ENCODE measurements around the gene ERG. TPM values are rescaled to one million over a fixed set of nuclear protein-coding genes. Genes with fewer than 3 reads are reported as not detected.
A peak's percentile ranks its signal among the peaks of the same experiment; 100 is the strongest.

The ERG gene
- total and polyA plus RNA-seq, 12 donors, result 9.5 to 30.5 (median 16.0) TPM

GRCh38 chr21:38438462-38438893 lies 59.8 kb downstream of the ERG start:
- 30 to 45% methylated on average over 11 of the region's 11 CpGs for WGBS, 2 donors
- Histone ChIP-seq H3K27me3 (no peaks in the 10 kb centered on the region), H3K4me1 (peaks cover 0 to 70% (median 41%) of the 10 kb centered on the region in 9 donors), H3K36me3 (peaks cover 0 to 18% (median 0%) of the 10 kb centered on the region in 9 donors), H3K4me3 (no peak overlapping the region), H3K27ac (peak overlapping the region in 1 of 10 donors; percentile 26), H3K9me3 (no peaks in the 10 kb centered on the region)
- DNase-seq (peak; percentile 29 to 71), ATAC-seq (peak in 6 of 8 donors; percentile 29 to 60 (median 50))
- intact Hi-C loops (cut with DNase I), result no loop called here
- TF ChIP-seq, protein P1, sequence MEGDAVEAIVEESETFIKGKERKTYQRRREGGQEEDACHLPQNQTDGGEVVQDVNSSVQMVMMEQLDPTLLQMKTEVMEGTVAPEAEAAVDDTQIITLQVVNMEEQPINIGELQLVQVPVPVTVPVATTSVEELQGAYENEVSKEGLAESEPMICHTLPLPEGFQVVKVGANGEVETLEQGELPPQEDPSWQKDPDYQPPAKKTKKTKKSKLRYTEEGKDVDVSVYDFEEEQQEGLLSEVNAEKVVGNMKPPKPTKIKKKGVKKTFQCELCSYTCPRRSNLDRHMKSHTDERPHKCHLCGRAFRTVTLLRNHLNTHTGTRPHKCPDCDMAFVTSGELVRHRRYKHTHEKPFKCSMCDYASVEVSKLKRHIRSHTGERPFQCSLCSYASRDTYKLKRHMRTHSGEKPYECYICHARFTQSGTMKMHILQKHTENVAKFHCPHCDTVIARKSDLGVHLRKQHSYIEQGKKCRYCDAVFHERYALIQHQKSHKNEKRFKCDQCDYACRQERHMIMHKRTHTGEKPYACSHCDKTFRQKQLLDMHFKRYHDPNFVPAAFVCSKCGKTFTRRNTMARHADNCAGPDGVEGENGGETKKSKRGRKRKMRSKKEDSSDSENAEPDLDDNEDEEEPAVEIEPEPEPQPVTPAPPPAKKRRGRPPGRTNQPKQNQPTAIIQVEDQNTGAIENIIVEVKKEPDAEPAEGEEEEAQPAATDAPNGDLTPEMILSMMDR (IDR thresholded peaks at IDR 0.05), result no peak

DNA sequence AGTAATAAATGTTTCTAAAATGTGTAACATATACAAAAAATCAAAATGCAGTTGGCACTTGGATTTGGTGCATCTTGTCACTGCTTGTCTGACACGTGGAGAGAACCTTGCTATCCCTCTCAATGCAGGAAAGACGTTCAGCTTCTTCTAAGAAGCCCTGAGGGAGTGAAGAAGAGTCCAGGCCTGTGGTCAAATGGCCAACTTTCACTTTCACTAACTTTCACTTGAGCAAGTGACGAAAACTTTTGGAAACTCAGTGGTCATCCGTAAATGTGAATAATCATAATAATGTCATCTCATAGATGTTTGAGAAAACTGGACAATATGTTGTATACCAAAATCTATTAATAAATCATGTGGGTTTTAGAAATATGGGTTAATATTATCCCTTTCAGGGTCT lies 61.9 kb downstream of the ERG start:
- no peak overlapping the region for H3K4me3 ChIP-seq
- TF ChIP-seq, protein P1 (IDR thresholded peaks at IDR 0.05), result no peak
- 66 to 79% methylated on average over 4 of the region's 4 CpGs for WGBS, 2 donors
- no peaks in the 10 kb centered on the region for H3K9me3 ChIP-seq
- no peak for DNase-seq
- H3K27ac ChIP-seq, result no peak overlapping the region
- intact Hi-C loops (cut with DNase I), result no loop called here
- ATAC-seq, result no peak
- H3K27me3 ChIP-seq, result no peaks in the 10 kb centered on the region
- peaks cover 0 to 18% (median 0%) of the 10 kb centered on the region in 9 donors for H3K36me3 ChIP-seq
- peaks cover 0 to 58% (median 36%) of the 10 kb centered on the region in 9 donors for H3K4me1 ChIP-seq

DNA sequence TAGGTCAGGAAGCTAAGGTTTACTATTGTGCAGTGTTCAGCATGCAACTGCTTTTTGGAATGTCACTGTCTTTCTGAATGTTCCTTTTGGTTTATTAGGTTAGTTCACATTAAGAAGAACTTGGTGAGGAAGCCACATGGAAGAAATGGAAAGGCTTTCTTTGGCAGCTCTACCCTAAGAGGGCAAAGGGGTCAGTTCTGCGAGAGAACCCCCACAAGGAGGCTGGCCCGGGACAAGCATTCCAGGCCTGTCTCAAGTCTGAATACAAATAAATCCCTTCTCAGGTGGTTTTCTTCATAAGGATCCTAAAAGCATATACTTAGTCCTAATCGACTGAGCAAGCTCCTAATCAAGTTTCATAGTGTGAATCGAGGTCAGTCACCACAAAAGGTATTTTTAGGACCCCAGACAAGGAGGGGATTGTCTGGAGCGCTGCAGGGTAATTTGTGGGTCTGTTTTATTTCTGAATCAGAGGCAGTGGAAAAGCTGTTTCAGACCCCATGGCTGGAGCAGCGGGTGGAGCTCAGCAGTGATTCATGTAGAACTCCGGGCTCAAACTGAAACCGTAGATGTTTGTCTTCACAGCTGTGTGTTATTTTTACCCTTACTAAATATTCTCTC lies 63.3 kb downstream of the ERG start:
- H3K36me3 ChIP-seq, result peaks cover 0 to 18% (median 0%) of the 10 kb centered on the region in 9 donors
- peaks cover 0 to 51% (median 34%) of the 10 kb centered on the region in 9 donors for H3K4me1 ChIP-seq
- DNase-seq (no peak), ATAC-seq (peak in 4 of 8 donors; percentile 21 to 46 (median 28))
- 26 to 29% methylated on average over 8 of the region's 8 CpGs for WGBS, 2 donors
- no peaks in the 10 kb centered on the region for H3K9me3 ChIP-seq
- peak overlapping the region in 2 of 10 donors; percentile 13 to 26 for H3K4me3 ChIP-seq
- intact Hi-C loops (cut with DNase I), result no loop called here
- H3K27ac ChIP-seq, result peak overlapping the region in 3 of 10 donors; percentile 2 to 39 (median 32)
- no peaks in the 10 kb centered on the region for H3K27me3 ChIP-seq
- TF ChIP-seq, protein P1 (IDR thresholded peaks at IDR 0.05), result no peak

- WGBS, 2 donors, result 85 to 90% methylated on average over 8 of the region's 8 CpGs
- Histone ChIP-seq H3K4me1 (peaks cover 0 to 36% (median 20%) of the 10 kb centered on the region in 9 donors), H3K4me3 (no peak overlapping the region), H3K9me3 (no peaks in the 10 kb centered on the region), H3K36me3 (peaks cover 0 to 14% (median 0%) of the 10 kb centered on the region in 9 donors), H3K27me3 (no peaks in the 10 kb centered on the region), H3K27ac (no peak overlapping the region)
- intact Hi-C loops (cut with DNase I), result no loop called here
- ATAC-seq (no peak), DNase-seq (no peak)
- TF ChIP-seq, protein P1 (IDR thresholded peaks at IDR 0.05), result no peak
Measured at GRCh38 chr21:38433471-38433870, 64.8 kb downstream of the ERG start.

All from heart right ventricle (tissue), 16 donors.